ENCODE data around the gene CLSTN2. TPM values are rescaled to one million over a fixed set of nuclear protein-coding genes. Genes with fewer than 3 reads are reported as not detected.

The CLSTN2 gene
- total and polyA plus RNA-seq, 2 of the 13 experiments (the other 11 are each of a cell fraction or from before 2014, with no cell fraction given), result not detected

- ChIA-PET CTCF (ENCODE audit: low intra/inter-chr PET ratio, low total read pairs) (no interaction called here), POLR2A (no interaction called here)
- Histone ChIP-seq H3K27ac (ENCODE audit: extremely low read length, insufficient read depth, low read length) (no peak overlapping the region), H3K4me1 (ENCODE audit: insufficient read depth, low read length) (peaks cover 9% of the 10 kb centered on the region; the same call in 1 of the 2 replicates), H2AFZ (ENCODE audit: low read length) (no peak overlapping the region), H3K9me3 (ENCODE audit: low read length) (no peaks in the 10 kb centered on the region), H3K4me2 (ENCODE audit: low read depth, low read length) (no peak overlapping the region), H3K79me2 (ENCODE audit: insufficient read depth, low read length) (no peaks in the 10 kb centered on the region), H3K9ac (ENCODE audit: insufficient read depth, low read depth, low read length) (no peak overlapping the region), H3K36me3 (replicated peaks in 1 of 2; ENCODE audit: control insufficient read depth in 1 of 2, insufficient read depth in 2 of 2, low read length in 2 of 2) (no peaks in the 10 kb centered on the region), H3K27me3 (ENCODE audit: control insufficient read depth in 1 of 2, insufficient read depth in 2 of 2, low read length in 2 of 2) (no peaks in the 10 kb centered on the region), H4K20me1 (ENCODE audit: insufficient read depth, low read length) (no peaks in the 10 kb centered on the region), H3K4me3 (replicated peaks in 1 of 3; ENCODE audit: insufficient read depth in 1 of 3, low read depth in 2 of 3, low read length in 3 of 3) (no peak overlapping the region)
- BruUV-seq (replicated peaks), result no TSS peak
- WGBS (ENCODE audit: low lambda C conversion rate), result 0% methylated on average over 1 of the region's 1 CpG
- DNase-seq (ENCODE audit: low spot score), result no peak
- no peak for FAIRE-seq
- no peak for TF ChIP-seq ZNF30 (CRISPR knock-in tag; IDR thresholded peaks at IDR 0.05)
- TF ChIP-seq ZNF878 (CRISPR knock-in tag; IDR thresholded peaks at IDR 0.05), result no peak
- no peak for TF ChIP-seq SOX5 (CRISPR knock-in tag; IDR thresholded peaks at IDR 0.05; ENCODE audit: borderline replicate concordance)
- TF ChIP-seq ZNF430 (CRISPR knock-in tag; IDR thresholded peaks at IDR 0.05), result no peak
- no peak for TF ChIP-seq USF2 (IDR thresholded peaks at IDR 0.05; ENCODE audit: low read depth, low read length)
- no peak for TF ChIP-seq USF2 (CRISPR knock-in tag; IDR thresholded peaks at IDR 0.05; ENCODE audit: borderline replicate concordance)
- no peak for TF ChIP-seq SMC3 (IDR thresholded peaks at IDR 0.05; ENCODE audit: low read length)
- TF ChIP-seq HDAC1 (CRISPR knock-in tag; IDR thresholded peaks at IDR 0.05), result no peak
- TF ChIP-seq ZNF570 (CRISPR knock-in tag; IDR thresholded peaks at IDR 0.05; ENCODE audit: borderline replicate concordance), result no peak
- TF ChIP-seq ZNF513 (CRISPR knock-in tag; conservative IDR thresholded peaks at IDR 0.05), result no peak
- TF ChIP-seq IKZF1 (IDR thresholded peaks at IDR 0.05), result no peak
- TF ChIP-seq HMG20A (CRISPR knock-in tag; IDR thresholded peaks at IDR 0.05; ENCODE audit: borderline replicate concordance), result no peak
- in situ Hi-C loops (cut with HindIII; ENCODE audit: extremely low pct_ligation_motif_present, low pct_unique_long_range_greater_than_20kb) (no loop called here), intact Hi-C loops (cut with micrococcal nuclease; ENCODE audit: unreplicated experiment) (no loop called here)
- no peak for ATAC-seq
Observed at GRCh38 chr3:140384876-140385275, 449.9 kb downstream of the CLSTN2 start.
